ENCODE measurements around the gene FRMD4A. TPM values are rescaled to one million over a fixed set of nuclear protein-coding genes. Genes with fewer than 3 reads are reported as not detected.

FRMD4A gene
- total RNA-seq, 2 experiments from 2014 or later: 3.1 to 3.7 TPM

- no peaks in the 10 kb centered on the region for H3K9me3 ChIP-seq (ENCODE audit: control insufficient read depth in 1 of 2, insufficient read depth in 1 of 2, low read length in 2 of 2)
- no peaks in the 10 kb centered on the region for H3K36me3 ChIP-seq (ENCODE audit: insufficient read depth, low read length)
- DNase-seq (no peak), ATAC-seq (ENCODE audit: poor library complexity) (no peak)
- no peak overlapping the region for H3K27ac ChIP-seq (ENCODE audit: low read depth in 1 of 2, low read length in 2 of 2)
- intact Hi-C loops (cut with DNase I, micrococcal nuclease): no loop called here
- TF ChIP-seq CTCF (IDR thresholded peaks at IDR 0.05): no peak
- H3K36me3 Mint-ChIP-seq (ENCODE audit: low read depth): no peaks in the 10 kb centered on the region
- no peaks in the 10 kb centered on the region for H3K4me1 ChIP-seq (ENCODE audit: insufficient read depth, low read length)
- no peak overlapping the region for H3K4me3 Mint-ChIP-seq
- ChIA-PET CTCF (no interaction called here), POLR2A (no interaction called here)
- no peak overlapping the region for H3K27ac Mint-ChIP-seq
- peaks cover 2 to 6% of the 10 kb centered on the region in 2 experiments for H3K27me3 ChIP-seq (ENCODE audit: control insufficient read depth in 1 of 2, insufficient read depth in 2 of 2, low read length in 2 of 2)
- no peak overlapping the region for H3K4me3 ChIP-seq (ENCODE audit: low read length)
- H3K27me3 Mint-ChIP-seq: peaks cover 6% of the 10 kb centered on the region
- H3K4me1 Mint-ChIP-seq (ENCODE audit: low read depth): no peaks in the 10 kb centered on the region
- H3K9me3 Mint-ChIP-seq: no peaks in the 10 kb centered on the region
These were observed 36.0 kb upstream of the FRMD4A start for GRCh38 chr10:14366760-14367159.

GRCh38 chr10:14365266-14365665, 34.5 kb upstream of the FRMD4A start:
- Mint-ChIP-seq H3K9me3 (no peaks in the 10 kb centered on the region), H3K4me3 (no peak overlapping the region), H3K27ac (no peak overlapping the region), H3K4me1 (ENCODE audit: low read depth) (no peaks in the 10 kb centered on the region), H3K27me3 (peaks cover 6% of the 10 kb centered on the region), H3K36me3 (ENCODE audit: low read depth) (no peaks in the 10 kb centered on the region)
- POLR2A ChIA-PET: no interaction called here
- Histone ChIP-seq H3K27me3 (ENCODE audit: control insufficient read depth in 1 of 2, insufficient read depth in 2 of 2, low read length in 2 of 2) (peaks cover 2 to 5% of the 10 kb centered on the region in 2 experiments), H3K36me3 (ENCODE audit: insufficient read depth, low read length) (no peaks in the 10 kb centered on the region), H3K27ac (ENCODE audit: low read depth in 1 of 2, low read length in 2 of 2) (no peak overlapping the region), H3K4me3 (ENCODE audit: low read length) (no peak overlapping the region), H3K4me1 (ENCODE audit: insufficient read depth, low read length) (no peaks in the 10 kb centered on the region), H3K9me3 (ENCODE audit: control insufficient read depth in 1 of 2, insufficient read depth in 1 of 2, low read length in 2 of 2) (no peaks in the 10 kb centered on the region)
- CTCF ChIA-PET: no interaction called here
- ATAC-seq (ENCODE audit: poor library complexity) (no peak), DNase-seq (no peak)
- intact Hi-C loops (cut with DNase I, micrococcal nuclease): no loop called here
- TF ChIP-seq CTCF (IDR thresholded peaks at IDR 0.05): no peak

GRCh38 chr10:14362104-14362503, 31.4 kb upstream of the FRMD4A start:
- no peaks in the 10 kb centered on the region for H3K9me3 Mint-ChIP-seq
- Histone ChIP-seq H3K4me1 (ENCODE audit: insufficient read depth, low read length) (no peaks in the 10 kb centered on the region), H3K4me3 (ENCODE audit: low read length) (no peak overlapping the region), H3K9me3 (ENCODE audit: control insufficient read depth in 1 of 2, insufficient read depth in 1 of 2, low read length in 2 of 2) (no peaks in the 10 kb centered on the region), H3K36me3 (ENCODE audit: insufficient read depth, low read length) (no peaks in the 10 kb centered on the region), H3K27ac (ENCODE audit: low read depth in 1 of 2, low read length in 2 of 2) (no peak overlapping the region), H3K27me3 (ENCODE audit: control insufficient read depth in 1 of 2, insufficient read depth in 2 of 2, low read length in 2 of 2) (peaks cover 0 to 2% of the 10 kb centered on the region in 2 experiments)
- intact Hi-C loops (cut with DNase I, micrococcal nuclease): no loop called here
- H3K36me3 Mint-ChIP-seq (ENCODE audit: low read depth): no peaks in the 10 kb centered on the region
- DNase-seq (no peak), ATAC-seq (ENCODE audit: poor library complexity) (no peak)
- TF ChIP-seq CTCF (IDR thresholded peaks at IDR 0.05): no peak
- H3K4me1 Mint-ChIP-seq (ENCODE audit: low read depth): no peaks in the 10 kb centered on the region
- CTCF ChIA-PET: no interaction called here
- H3K27ac Mint-ChIP-seq: no peak overlapping the region
- no peak overlapping the region for H3K4me3 Mint-ChIP-seq
- no peaks in the 10 kb centered on the region for H3K27me3 Mint-ChIP-seq
- POLR2A ChIA-PET: no interaction called here
